ENCODE measurements around the gene VPS29. TPM values are rescaled to one million over a fixed set of nuclear protein-coding genes. Genes with fewer than 3 reads are reported as not detected.

The VPS29 gene
- total RNA-seq: 78.7 and 109 TPM in 2 replicates

DNA sequence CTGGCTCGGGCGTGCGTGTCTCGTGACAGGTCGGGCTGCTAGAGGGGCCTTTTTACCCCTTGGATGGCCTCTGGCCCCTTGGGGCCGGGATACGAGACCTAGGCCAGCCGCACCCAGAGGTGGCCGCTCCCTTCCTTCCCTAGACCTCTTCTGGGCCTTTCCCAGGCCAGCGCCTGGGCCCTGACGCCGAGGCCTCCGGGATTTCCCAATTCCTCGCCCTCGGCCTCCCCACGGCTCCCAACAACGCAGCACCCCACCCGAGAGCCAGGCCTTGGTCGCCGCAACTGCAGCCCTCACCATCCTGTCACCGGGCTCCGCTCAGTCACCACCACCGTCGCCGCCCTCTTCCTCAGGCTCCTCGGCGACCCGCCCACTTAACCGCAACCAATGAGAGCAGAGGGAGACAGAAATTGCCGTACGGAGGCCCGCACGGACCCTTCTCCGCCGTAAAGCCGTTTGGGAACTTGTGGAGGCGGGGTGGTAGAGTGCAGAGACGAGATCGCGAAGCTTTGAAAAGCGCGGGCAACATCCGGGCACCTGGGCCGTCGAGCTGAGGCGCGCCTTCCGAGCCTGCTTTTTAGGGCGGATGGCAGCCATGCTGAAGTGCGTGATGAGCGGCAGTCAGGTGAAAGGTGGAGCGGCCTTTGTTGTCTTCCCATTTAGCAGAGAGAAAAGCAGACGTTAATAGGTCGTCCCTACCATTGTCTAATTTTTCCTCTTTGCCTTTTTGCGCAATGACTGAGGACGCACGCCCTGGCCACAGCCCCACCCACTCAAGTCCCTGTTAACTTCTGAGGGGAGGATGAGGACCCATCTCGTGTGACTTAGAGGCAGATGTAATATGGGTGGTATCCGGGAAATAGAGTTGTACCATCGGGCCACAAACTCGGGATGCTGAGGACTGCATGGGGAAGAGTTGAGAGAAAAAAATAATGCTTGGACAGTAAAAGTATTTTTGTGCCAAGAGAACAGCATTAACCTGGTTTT lies at the start of gene VPS29, which contains the start of gene RAD9B:
VPS29 (minus strand) TSS at position 360 of the 987 bp plus-strand sequence; CDS start at position 300, 60 bp downstream.
RAD9B (plus strand) TSS at position 580 of the 987 bp plus-strand sequence; CDS start at position 587, 7 bp downstream.

DNA sequence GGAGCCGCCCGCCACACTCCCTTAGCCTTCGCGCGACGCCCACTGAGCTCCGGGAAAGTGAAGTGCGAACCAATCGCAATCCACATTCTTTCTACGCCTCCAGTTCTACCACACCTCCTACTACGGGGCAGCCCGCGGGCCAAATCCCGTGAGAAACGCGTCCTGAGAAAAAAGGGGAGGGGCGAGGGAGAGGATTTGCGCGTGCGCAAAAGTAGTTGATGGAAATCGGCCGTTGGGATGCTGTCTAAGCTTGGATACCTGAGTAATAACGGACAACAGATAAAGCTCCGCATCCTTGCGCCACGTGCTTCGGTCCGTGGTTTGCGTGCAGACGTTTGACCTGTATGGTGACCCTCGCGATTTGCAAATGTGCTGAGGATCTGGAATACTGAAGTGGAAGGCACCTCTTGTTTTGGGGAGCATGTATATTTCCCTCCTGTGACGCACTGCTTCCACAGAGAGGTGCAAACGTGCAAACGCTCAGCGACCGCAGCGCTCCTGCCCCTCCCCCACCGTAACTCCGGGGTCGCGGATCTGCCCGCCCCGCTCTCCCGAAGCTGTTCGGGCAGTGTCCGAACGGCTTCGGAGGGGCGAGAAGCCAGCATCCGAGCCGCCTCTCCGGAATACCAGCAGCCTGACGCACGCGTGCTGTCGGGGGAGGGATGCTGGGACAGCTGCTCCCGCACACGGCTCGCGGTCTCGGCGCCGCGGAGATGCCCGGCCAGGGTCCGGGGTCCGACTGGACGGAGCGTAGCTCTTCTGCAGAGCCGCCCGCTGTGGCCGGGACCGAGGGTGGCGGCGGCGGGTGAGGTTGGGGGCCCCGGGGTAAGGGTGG lies 33.5 kb downstream of the VPS29 start, which contains the start of the genes FAM216A and GPN3:
FAM216A (plus strand) TSS at position 632 of the 835 bp plus-strand sequence; CDS start at position 663, 31 bp downstream.
GPN3 (minus strand) TSS at position 44 of the 835 bp plus-strand sequence. CDS start 54 bp downstream, outside the sequence.

DNA sequence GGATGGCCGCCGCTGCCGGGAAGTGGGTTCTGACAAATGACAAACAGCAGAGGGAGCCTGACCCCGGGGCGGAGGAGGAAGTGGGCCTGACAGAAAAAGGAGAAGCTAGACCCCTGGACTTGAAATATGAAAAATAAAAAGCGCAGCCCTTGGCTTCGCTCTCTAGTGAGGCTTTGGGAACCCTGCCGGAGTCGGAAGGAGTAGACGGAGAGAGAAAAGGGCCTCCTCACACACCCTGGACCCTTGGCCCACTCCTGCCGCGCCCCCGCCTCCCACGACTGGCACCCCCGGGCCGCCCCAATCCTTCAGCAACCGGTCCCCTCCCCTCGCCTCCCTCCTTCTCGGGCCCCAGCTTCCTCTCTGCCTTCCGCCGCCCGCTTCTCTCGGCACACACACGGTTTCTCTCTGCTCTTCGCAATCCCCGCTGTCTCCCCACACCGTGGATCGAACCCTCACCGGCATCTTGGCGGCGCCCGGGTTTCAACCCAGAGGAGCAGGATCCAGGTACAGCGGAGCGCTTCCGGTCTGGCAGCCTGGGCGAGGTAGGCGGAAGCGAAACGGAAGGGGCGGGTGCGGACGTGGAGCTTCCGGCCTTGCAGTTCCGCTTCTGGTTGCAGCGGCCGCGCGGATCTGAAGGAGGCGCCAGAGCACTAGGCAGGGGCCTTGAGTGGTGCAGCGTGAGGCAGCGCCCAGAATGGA lies 52.0 kb downstream of the VPS29 start, which contains the start of gene ARPC3:
ARPC3 (minus strand) TSS at position 539 of the 699 bp plus-strand sequence; CDS start at position 462, 77 bp downstream.

Other genes starting within 250 kb of the VPS29 start
- gene ATP2A2, start 220.9 kb downstream of the VPS29 start, total RNA-seq: 95.7 and 107 TPM in 2 replicates
- 32.9 and 42.5 TPM in 2 replicates for gene ANAPC7, start 98.4 kb downstream of the VPS29 start, total RNA-seq
- 835 and 1,139 TPM in 2 replicates for gene ARPC3, start 51.8 kb downstream of the VPS29 start, total RNA-seq
- gene GPN3, start 33.9 kb downstream of the VPS29 start, total RNA-seq: 20.5 and 23.2 TPM in 2 replicates
- 12.2 and 16.4 TPM in 2 replicates for gene FAM216A, start 33.3 kb downstream of the VPS29 start, total RNA-seq
- 0.86 TPM in 1 of 2 replicates, not detected in the other for gene RAD9B, start 220 bp upstream of the VPS29 start, total RNA-seq
- gene PPTC7, start 81.2 kb upstream of the VPS29 start, total RNA-seq: 3.5 and 3.9 TPM in 2 replicates
- 28.5 and 34.3 TPM in 2 replicates for gene TCTN1, start 112.0 kb upstream of the VPS29 start, total RNA-seq
- 13.3 and 21.3 TPM in 2 replicates for gene HVCN1, start 187.0 kb upstream of the VPS29 start, total RNA-seq
- gene PPP1CC, start 240.8 kb upstream of the VPS29 start, total RNA-seq: 156 TPM in 2 replicates